Subcutaneous adipose tissue (tissue), 4 donors: Measurements from ENCODE around the gene RRP9. TPM values are rescaled to one million over a fixed set of nuclear protein-coding genes. Genes with fewer than 3 reads are reported as not detected.

Source experiments
- small RNA-seq: library from RNA; depleted of rRNA; stranded (forward); fragments of <200 nt; gene quantifications from one replicate; pipeline ENCODE3, GENCODE V24; 2016
- total RNA-seq, 4 donors: library from RNA; depleted of rRNA; stranded (reverse); fragments of >200 nt; gene quantifications; one replicate each; pipeline ENCODE4 v1.1.0, GENCODE V29; 2016

RRP9 gene
- total RNA-seq, 4 donors from 2014 or later: 8.1 to 18.1 (median 11.5) TPM

Small RNA genes within 50 kb of the gene (small RNA-seq; reads per million reads assigned to genes)
- not detected for gene AC115284.1

Other genes starting within 250 kb of the RRP9 start
- under 1 TPM in 1 of 4 donors, not detected in 3; 0.17 TPM for gene GRM2, start 234.8 kb downstream of the RRP9 start, total RNA-seq
- not detected for gene IQCF6, start 162.7 kb downstream of the RRP9 start, total RNA-seq
- not detected for gene IQCF2, start 80.3 kb downstream of the RRP9 start, total RNA-seq
- gene IQCF5, start 66.3 kb downstream of the RRP9 start, total RNA-seq: not detected
- gene IQCF1, start 38.6 kb downstream of the RRP9 start, total RNA-seq: not detected
- 10 to 100 TPM; 13.4 to 39.0 (median 29.5) TPM for gene PARP3, start 459 bp upstream of the RRP9 start, total RNA-seq
- under 1 TPM in 1 of 4 donors, not detected in 3; 0.94 TPM for gene GPR62, start 13.5 kb upstream of the RRP9 start, total RNA-seq
- gene PCBP4, start 25.6 kb upstream of the RRP9 start, total RNA-seq: 10 to 100 TPM; 10.8 to 39.9 (median 19.0) TPM
- gene ABHD14B, start 32.1 kb upstream of the RRP9 start, total RNA-seq: 100 to 1,000 TPM in 1 of 4 donors, 10 to 100 TPM in 3; 46.0 to 122 (median 76.9) TPM
- gene ABHD14A, start 33.2 kb upstream of the RRP9 start, total RNA-seq: 10 to 100 TPM; 15.3 to 37.7 (median 26.0) TPM
- gene ACY1, start 41.6 kb upstream of the RRP9 start, total RNA-seq: 10 to 100 TPM; 24.5 to 60.3 (median 31.4) TPM
- 1,000 to 10,000 TPM; 1,093 to 1,919 (median 1,775) TPM for gene RPL29, start 54.0 kb upstream of the RRP9 start, total RNA-seq
- 10 to 100 TPM in 2 of 4 donors, 1 to 10 TPM in 2; 5.9 to 15.6 (median 9.7) TPM for gene DUSP7, start 114.7 kb upstream of the RRP9 start, total RNA-seq
- 1 to 10 TPM in 2 of 4 donors, under 1 TPM in 2; 0.38 to 2.4 (median 1.2) TPM for gene POC1A, start 212.5 kb upstream of the RRP9 start, total RNA-seq